Measurements from ENCODE around the gene EGFR. TPM values are rescaled to one million over a fixed set of nuclear protein-coding genes. Genes with fewer than 3 reads are reported as not detected.

EGFR gene
- total RNA-seq, 2 experiments from 2014 or later, result not detected

- ChIA-PET CTCF (no interaction called here), POLR2A (no interaction called here)
- H3K4me3 Mint-ChIP-seq, result no peak overlapping the region
- peaks cover 5% of the 10 kb centered on the region for H3K27me3 Mint-ChIP-seq (ENCODE audit: low read depth)
- ATAC-seq, result no peak
- H3K36me3 Mint-ChIP-seq (ENCODE audit: low read depth), result no peaks in the 10 kb centered on the region
- H3K9me3 Mint-ChIP-seq (ENCODE audit: insufficient read depth), result no peaks in the 10 kb centered on the region
- no peak overlapping the region for H3K27ac Mint-ChIP-seq
- no peak for DNase-seq
- H3K4me1 Mint-ChIP-seq (ENCODE audit: low read depth), result peaks cover 5% of the 10 kb centered on the region
Measured at GRCh38 chr7:55084307-55084706, 65.5 kb downstream of the EGFR start.

GRCh38 chr7:55085511-55086412 lies 66.9 kb downstream of the EGFR start:
- H3K27me3 Mint-ChIP-seq (ENCODE audit: low read depth), result peaks cover 5% of the 10 kb centered on the region
- POLR2A ChIA-PET, result no interaction called here
- no peak overlapping the region for H3K27ac Mint-ChIP-seq
- peaks cover 5% of the 10 kb centered on the region for H3K4me1 Mint-ChIP-seq (ENCODE audit: low read depth)
- H3K4me3 Mint-ChIP-seq, result no peak overlapping the region
- H3K9me3 Mint-ChIP-seq (ENCODE audit: insufficient read depth), result no peaks in the 10 kb centered on the region
- CTCF ChIA-PET, result interaction anchor here (1.4 kb wide), 1 partner anchor 10 kb away, joined by 4 read pairs; no protein-coding TSS in a partner anchor
- no peaks in the 10 kb centered on the region for H3K36me3 Mint-ChIP-seq (ENCODE audit: low read depth)
- DNase-seq, result no peak
- ATAC-seq, result no peak

GRCh38 chr7:55086413-55087201 lies 67.8 kb downstream of the EGFR start:
- H3K9me3 Mint-ChIP-seq (ENCODE audit: insufficient read depth), result no peaks in the 10 kb centered on the region
- CTCF ChIA-PET, result interaction anchor here (1.4 kb wide), 1 partner anchor 11 kb away, joined by 4 read pairs; no protein-coding TSS in a partner anchor
- ATAC-seq (peak; percentile 36), DNase-seq (no peak)
- H3K4me1 Mint-ChIP-seq (ENCODE audit: low read depth), result peaks cover 5% of the 10 kb centered on the region
- POLR2A ChIA-PET, result no interaction called here
- H3K27me3 Mint-ChIP-seq (ENCODE audit: low read depth), result peaks cover 5% of the 10 kb centered on the region
- H3K4me3 Mint-ChIP-seq, result peak overlapping the region; percentile 12
- no peaks in the 10 kb centered on the region for H3K36me3 Mint-ChIP-seq (ENCODE audit: low read depth)
- no peak overlapping the region for H3K27ac Mint-ChIP-seq

GRCh38 chr7:55087521-55087961 lies 68.7 kb downstream of the EGFR start:
- ChIA-PET POLR2A (no interaction called here), CTCF (interaction anchor here (1.4 kb wide), 1 partner anchor 12 kb away, joined by 4 read pairs; no protein-coding TSS in a partner anchor)

GRCh38 chr7:55088107-55088506 lies 69.3 kb downstream of the EGFR start:
- Mint-ChIP-seq H3K4me3 (no peak overlapping the region), H3K27ac (no peak overlapping the region), H3K27me3 (ENCODE audit: low read depth) (peaks cover 5% of the 10 kb centered on the region), H3K36me3 (ENCODE audit: low read depth) (no peaks in the 10 kb centered on the region), H3K4me1 (ENCODE audit: low read depth) (peaks cover 5% of the 10 kb centered on the region), H3K9me3 (ENCODE audit: insufficient read depth) (no peaks in the 10 kb centered on the region)
- no peak for DNase-seq
- ChIA-PET CTCF (no interaction called here), POLR2A (no interaction called here)
- no peak for ATAC-seq

More at GRCh38 chr7:55087521-55087961, 68.7 kb downstream of the EGFR start:
- no peak overlapping the region for H3K4me3 Mint-ChIP-seq
- H3K4me1 Mint-ChIP-seq (ENCODE audit: low read depth), result peaks cover 5% of the 10 kb centered on the region
- no peak for DNase-seq
- peaks cover 5% of the 10 kb centered on the region for H3K27me3 Mint-ChIP-seq (ENCODE audit: low read depth)
- H3K36me3 Mint-ChIP-seq (ENCODE audit: low read depth), result no peaks in the 10 kb centered on the region
- ATAC-seq, result no peak
- no peaks in the 10 kb centered on the region for H3K9me3 Mint-ChIP-seq (ENCODE audit: insufficient read depth)
- H3K27ac Mint-ChIP-seq, result no peak overlapping the region

- ATAC-seq, result no peak
- H3K4me1 Mint-ChIP-seq (ENCODE audit: low read depth), result peaks cover 5% of the 10 kb centered on the region
- POLR2A ChIA-PET, result no interaction called here
- CTCF ChIA-PET, result interaction anchor here (0.6 kb wide), 1 partner anchor 73 kb away, joined by 3 read pairs; no protein-coding TSS in a partner anchor
- H3K27me3 Mint-ChIP-seq (ENCODE audit: low read depth), result peaks cover 5% of the 10 kb centered on the region
- H3K9me3 Mint-ChIP-seq (ENCODE audit: insufficient read depth), result no peaks in the 10 kb centered on the region
- no peaks in the 10 kb centered on the region for H3K36me3 Mint-ChIP-seq (ENCODE audit: low read depth)
- DNase-seq, result no peak
- no peak overlapping the region for H3K4me3 Mint-ChIP-seq
- no peak overlapping the region for H3K27ac Mint-ChIP-seq
Measured at GRCh38 chr7:55088620-55089019, 69.8 kb downstream of the EGFR start.

- ChIA-PET POLR2A (no interaction called here), CTCF (interaction anchor here (1.0 to 1.6 kb wide), 2 partner anchors 163 to 319 kb away, joined by 3 to 5 read pairs; no protein-coding TSS in a partner anchor)
- no peaks in the 10 kb centered on the region for H3K9me3 Mint-ChIP-seq (ENCODE audit: insufficient read depth)
- no peaks in the 10 kb centered on the region for H3K36me3 Mint-ChIP-seq (ENCODE audit: low read depth)
- H3K27me3 Mint-ChIP-seq (ENCODE audit: low read depth), result peaks cover 4% of the 10 kb centered on the region
- ATAC-seq (no peak), DNase-seq (no peak)
- H3K4me1 Mint-ChIP-seq (ENCODE audit: low read depth), result no peaks in the 10 kb centered on the region
- no peak overlapping the region for H3K27ac Mint-ChIP-seq
- H3K4me3 Mint-ChIP-seq, result no peak overlapping the region
Measured at GRCh38 chr7:55092186-55092974, 73.6 kb downstream of the EGFR start.

GRCh38 chr7:55092975-55093373 lies 74.2 kb downstream of the EGFR start:
- CTCF ChIA-PET, result interaction anchor here (1.0 to 1.6 kb wide), 2 partner anchors 162 to 319 kb away, joined by 3 to 5 read pairs; no protein-coding TSS in a partner anchor
- no peak overlapping the region for H3K27ac Mint-ChIP-seq
- no peak for ATAC-seq

GRCh38 chr7:55093674-55094073 lies 74.9 kb downstream of the EGFR start:
- no peak for ATAC-seq
- no peaks in the 10 kb centered on the region for H3K9me3 Mint-ChIP-seq (ENCODE audit: insufficient read depth)
- ChIA-PET POLR2A (no interaction called here), CTCF (interaction anchor here (1.6 kb wide), 1 partner anchor 320 kb away, joined by 5 read pairs; no protein-coding TSS in a partner anchor)
- H3K27me3 Mint-ChIP-seq (ENCODE audit: low read depth), result peaks cover 4% of the 10 kb centered on the region
- no peaks in the 10 kb centered on the region for H3K36me3 Mint-ChIP-seq (ENCODE audit: low read depth)
- H3K27ac Mint-ChIP-seq, result no peak overlapping the region
- no peaks in the 10 kb centered on the region for H3K4me1 Mint-ChIP-seq (ENCODE audit: low read depth)
- DNase-seq, result no peak
- H3K4me3 Mint-ChIP-seq, result no peak overlapping the region

More at GRCh38 chr7:55092975-55093373, 74.2 kb downstream of the EGFR start:
- Mint-ChIP-seq H3K4me1 (ENCODE audit: low read depth) (no peaks in the 10 kb centered on the region), H3K4me3 (no peak overlapping the region), H3K27me3 (ENCODE audit: low read depth) (peaks cover 4% of the 10 kb centered on the region), H3K9me3 (ENCODE audit: insufficient read depth) (no peaks in the 10 kb centered on the region), H3K36me3 (ENCODE audit: low read depth) (no peaks in the 10 kb centered on the region)
- POLR2A ChIA-PET, result no interaction called here
- DNase-seq, result no peak

GRCh38 chr7:55094092-55094690 lies 75.4 kb downstream of the EGFR start:
- ATAC-seq (no peak), DNase-seq (no peak)
- H3K9me3 Mint-ChIP-seq (ENCODE audit: insufficient read depth), result no peaks in the 10 kb centered on the region
- POLR2A ChIA-PET, result no interaction called here
- peaks cover 4% of the 10 kb centered on the region for H3K27me3 Mint-ChIP-seq (ENCODE audit: low read depth)
- H3K4me1 Mint-ChIP-seq (ENCODE audit: low read depth), result no peaks in the 10 kb centered on the region
- H3K27ac Mint-ChIP-seq, result no peak overlapping the region
- CTCF ChIA-PET, result interaction anchor here (1.6 kb wide), 1 partner anchor 321 kb away, joined by 5 read pairs; no protein-coding TSS in a partner anchor
- H3K36me3 Mint-ChIP-seq (ENCODE audit: low read depth), result no peaks in the 10 kb centered on the region
- H3K4me3 Mint-ChIP-seq, result no peak overlapping the region

- Mint-ChIP-seq H3K27ac (no peak overlapping the region), H3K4me1 (ENCODE audit: low read depth) (no peaks in the 10 kb centered on the region), H3K27me3 (ENCODE audit: low read depth) (peaks cover 4% of the 10 kb centered on the region), H3K4me3 (no peak overlapping the region), H3K9me3 (ENCODE audit: insufficient read depth) (no peaks in the 10 kb centered on the region), H3K36me3 (ENCODE audit: low read depth) (no peaks in the 10 kb centered on the region)
- DNase-seq (no peak), ATAC-seq (no peak)
- ChIA-PET CTCF (no interaction called here), POLR2A (no interaction called here)
Measured at GRCh38 chr7:55095672-55096071, 76.9 kb downstream of the EGFR start.
